Hindlimb muscle (tissue), 1 donor: Measurements from ENCODE around the gene CGB8. TPM values are rescaled to one million over a fixed set of nuclear protein-coding genes. Genes with fewer than 3 reads are reported as not detected.

Experiments used
- DNase-seq: peaks from one replicate; pipeline ENCODE4 v3.0.0-alpha.2; 2013
- polyA plus RNA-seq: library from polyadenylated mRNA; unstranded; fragments of 120-200 nt; gene quantifications from one replicate; pipeline ENCODE4 v1.2.1, GENCODE V29; 2013; ENCODE audit not compliant: insufficient read length

The CGB8 gene
- polyA plus RNA-seq, 1 donor: not detected

- DNase-seq: no peak
These were observed 43.8 kb downstream of the CGB8 start for GRCh38 chr19:49004964-49005614.

GRCh38 chr19:49004133-49004532 lies 44.8 kb downstream of the CGB8 start:
- no peak for DNase-seq

- DNase-seq: no peak
These were observed 49.2 kb downstream of the CGB8 start for GRCh38 chr19:48999481-49000325.

- DNase-seq: no peak
These were observed 50.9 kb downstream of the CGB8 start for GRCh38 chr19:48997972-48998371.

Other genes starting within 250 kb of the CGB8 start
- gene BCAT2, start 238.1 kb downstream of the CGB8 start, polyA plus RNA-seq: 28.5 TPM
- gene HSD17B14, start 212.6 kb downstream of the CGB8 start, polyA plus RNA-seq: 3.8 TPM
- gene PLEKHA4, start 180.5 kb downstream of the CGB8 start, polyA plus RNA-seq: 40.4 TPM
- gene PPP1R15A, start 176.7 kb downstream of the CGB8 start, polyA plus RNA-seq: 59.4 TPM
- not detected for gene TULP2, start 150.4 kb downstream of the CGB8 start, polyA plus RNA-seq
- 175 TPM for gene NUCB1, start 148.8 kb downstream of the CGB8 start, polyA plus RNA-seq
- gene DHDH, start 115.4 kb downstream of the CGB8 start, polyA plus RNA-seq: 0.93 TPM
- gene BAX, start 94.2 kb downstream of the CGB8 start, polyA plus RNA-seq: 39.3 TPM
- gene FTL, start 83.8 kb downstream of the CGB8 start, polyA plus RNA-seq: 701 TPM
- 108 TPM for gene GYS1, start 55.8 kb downstream of the CGB8 start, polyA plus RNA-seq
- gene RUVBL2, start 55.2 kb downstream of the CGB8 start, polyA plus RNA-seq: 61.0 TPM
- gene LHB, start 32.0 kb downstream of the CGB8 start, polyA plus RNA-seq: not detected
- gene CGB3, start 24.8 kb downstream of the CGB8 start, polyA plus RNA-seq: not detected
- gene CGB2, start 17.2 kb downstream of the CGB8 start, polyA plus RNA-seq: not detected
- gene CGB1, start 12.2 kb downstream of the CGB8 start, polyA plus RNA-seq: not detected
- gene CGB5, start 5.3 kb downstream of the CGB8 start, polyA plus RNA-seq: not detected
- 2.3 TPM for gene CGB7, start 8.6 kb upstream of the CGB8 start, polyA plus RNA-seq
- gene NTF4, start 15.7 kb upstream of the CGB8 start, polyA plus RNA-seq: 5.8 TPM
- 9.8 TPM for gene KCNA7, start 23.6 kb upstream of the CGB8 start, polyA plus RNA-seq
- 259 TPM for gene SNRNP70, start 36.3 kb upstream of the CGB8 start, polyA plus RNA-seq
- 13.4 TPM for gene LIN7B, start 65.3 kb upstream of the CGB8 start, polyA plus RNA-seq
- 0.54 TPM for gene C19orf73, start 70.0 kb upstream of the CGB8 start, polyA plus RNA-seq
- 10.0 TPM for gene PPFIA3, start 70.4 kb upstream of the CGB8 start, polyA plus RNA-seq
- 187 TPM for gene HRC, start 106.3 kb upstream of the CGB8 start, polyA plus RNA-seq
- gene TRPM4, start 108.7 kb upstream of the CGB8 start, polyA plus RNA-seq: 49.4 TPM